DND-41 (cell line): Measurements from ENCODE around the gene LRP5.

Experiments
- EZH2 ChIP-seq: IDR thresholded peaks from 3 replicates; pipeline ENCODE4 v1.6.1; 2012; ENCODE audit warnings: borderline replicate concordance, low read depth, mild to moderate bottlenecking, moderate library complexity, low read length, inconsistent platforms; ENCODE audit not compliant: severe bottlenecking
- TF ChIP-seq, protein P1 (sequence below): IDR thresholded peaks from 2 replicates; pipeline ENCODE4 v1.5.1; 2012; ENCODE audit warnings: borderline replicate concordance, low read length, moderate library complexity, mild to moderate bottlenecking; ENCODE audit not compliant: poor library complexity, severe bottlenecking; ENCODE audit errors: extremely low read depth

DNA sequence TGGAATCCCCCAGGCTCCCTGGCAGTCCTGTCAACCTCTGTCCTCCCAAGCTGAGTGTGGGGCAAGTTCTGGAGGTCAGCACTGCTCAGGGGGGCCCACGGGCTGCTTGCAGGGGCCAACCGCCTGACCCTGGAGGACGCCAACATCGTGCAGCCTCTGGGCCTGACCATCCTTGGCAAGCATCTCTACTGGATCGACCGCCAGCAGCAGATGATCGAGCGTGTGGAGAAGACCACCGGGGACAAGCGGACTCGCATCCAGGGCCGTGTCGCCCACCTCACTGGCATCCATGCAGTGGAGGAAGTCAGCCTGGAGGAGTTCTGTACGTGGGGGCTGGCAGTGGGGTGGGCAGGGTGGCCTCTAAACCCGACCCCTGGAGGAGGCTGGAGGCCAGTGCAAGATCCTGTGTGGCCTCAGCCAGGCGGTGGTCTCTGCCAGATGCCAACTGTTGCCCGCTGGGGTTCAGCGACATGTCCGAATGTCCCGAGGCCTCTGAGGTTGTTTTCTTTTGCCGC is 113.5 kb downstream of the LRP5 start:
- TF ChIP-seq, protein P1, sequence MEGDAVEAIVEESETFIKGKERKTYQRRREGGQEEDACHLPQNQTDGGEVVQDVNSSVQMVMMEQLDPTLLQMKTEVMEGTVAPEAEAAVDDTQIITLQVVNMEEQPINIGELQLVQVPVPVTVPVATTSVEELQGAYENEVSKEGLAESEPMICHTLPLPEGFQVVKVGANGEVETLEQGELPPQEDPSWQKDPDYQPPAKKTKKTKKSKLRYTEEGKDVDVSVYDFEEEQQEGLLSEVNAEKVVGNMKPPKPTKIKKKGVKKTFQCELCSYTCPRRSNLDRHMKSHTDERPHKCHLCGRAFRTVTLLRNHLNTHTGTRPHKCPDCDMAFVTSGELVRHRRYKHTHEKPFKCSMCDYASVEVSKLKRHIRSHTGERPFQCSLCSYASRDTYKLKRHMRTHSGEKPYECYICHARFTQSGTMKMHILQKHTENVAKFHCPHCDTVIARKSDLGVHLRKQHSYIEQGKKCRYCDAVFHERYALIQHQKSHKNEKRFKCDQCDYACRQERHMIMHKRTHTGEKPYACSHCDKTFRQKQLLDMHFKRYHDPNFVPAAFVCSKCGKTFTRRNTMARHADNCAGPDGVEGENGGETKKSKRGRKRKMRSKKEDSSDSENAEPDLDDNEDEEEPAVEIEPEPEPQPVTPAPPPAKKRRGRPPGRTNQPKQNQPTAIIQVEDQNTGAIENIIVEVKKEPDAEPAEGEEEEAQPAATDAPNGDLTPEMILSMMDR: no peak
- no peak for TF ChIP-seq EZH2
